HuH-7.5 (cell line): ENCODE data around the gene WNT1.

Experiments used
- DNase-seq: peaks from one replicate; pipeline ENCODE4 v3.0.0; 2011; ENCODE audit warnings: low spot score

The WNT1 gene

GRCh38 chr12:48961801-48962200 lies 16.3 kb upstream of the WNT1 start:
- DNase-seq, result no peak

GRCh38 chr12:48965298-48965838 lies 12.8 kb upstream of the WNT1 start:
- DNase-seq, result no peak

- DNase-seq, result no peak
These were observed 11.8 kb upstream of the WNT1 start for GRCh38 chr12:48966177-48966895.

- DNase-seq, result no peak
These were observed 10.1 kb upstream of the WNT1 start for GRCh38 chr12:48967991-48968390.

- no peak for DNase-seq
These were observed 9.7 kb upstream of the WNT1 start for GRCh38 chr12:48968467-48968866.

GRCh38 chr12:48969160-48969771 lies 8.9 kb upstream of the WNT1 start:
- no peak for DNase-seq

GRCh38 chr12:48969833-48970701 lies 8.1 kb upstream of the WNT1 start:
- peak; percentile 74 for DNase-seq

GRCh38 chr12:48970702-48971334 lies 7.3 kb upstream of the WNT1 start:
- DNase-seq, result no peak

GRCh38 chr12:48972213-48972951 lies 5.7 kb upstream of the WNT1 start:
- no peak for DNase-seq

GRCh38 chr12:48972952-48973483 lies 5.1 kb upstream of the WNT1 start:
- DNase-seq, result no peak

- DNase-seq, result peak; percentile 74
These were observed 4.6 kb upstream of the WNT1 start for GRCh38 chr12:48973531-48973930.

GRCh38 chr12:48973941-48974673 lies 4.0 kb upstream of the WNT1 start:
- DNase-seq, result no peak

- DNase-seq, result peak; percentile 89
These were observed 536 bp upstream of the WNT1 start for GRCh38 chr12:48977290-48978281.

GRCh38 chr12:48978741-48979601 lies 849 bp downstream of the WNT1 start:
- peak; percentile 61 for DNase-seq

- DNase-seq, result no peak
These were observed 1.7 kb downstream of the WNT1 start for GRCh38 chr12:48979602-48980388.

- DNase-seq, result peak; percentile 90
These were observed 2.3 kb downstream of the WNT1 start for GRCh38 chr12:48980389-48980952.
